Measurements from ENCODE around the gene TMC3.

TMC3 gene

GRCh38 chr15:81358248-81358647 lies 15.8 kb downstream of the TMC3 start:
- H3K4me1 ChIP-seq (ENCODE audit: insufficient read depth, low read length, severe bottlenecking): no peaks in the 10 kb centered on the region
- no peak overlapping the region for H3K4me3 ChIP-seq (ENCODE audit: low read depth, low read length, poor library complexity, severe bottlenecking)
- no peak for TF ChIP-seq EZH2 (IDR thresholded peaks at IDR 0.05; ENCODE audit: borderline replicate concordance, low read length)
- TF ChIP-seq, protein P1, sequence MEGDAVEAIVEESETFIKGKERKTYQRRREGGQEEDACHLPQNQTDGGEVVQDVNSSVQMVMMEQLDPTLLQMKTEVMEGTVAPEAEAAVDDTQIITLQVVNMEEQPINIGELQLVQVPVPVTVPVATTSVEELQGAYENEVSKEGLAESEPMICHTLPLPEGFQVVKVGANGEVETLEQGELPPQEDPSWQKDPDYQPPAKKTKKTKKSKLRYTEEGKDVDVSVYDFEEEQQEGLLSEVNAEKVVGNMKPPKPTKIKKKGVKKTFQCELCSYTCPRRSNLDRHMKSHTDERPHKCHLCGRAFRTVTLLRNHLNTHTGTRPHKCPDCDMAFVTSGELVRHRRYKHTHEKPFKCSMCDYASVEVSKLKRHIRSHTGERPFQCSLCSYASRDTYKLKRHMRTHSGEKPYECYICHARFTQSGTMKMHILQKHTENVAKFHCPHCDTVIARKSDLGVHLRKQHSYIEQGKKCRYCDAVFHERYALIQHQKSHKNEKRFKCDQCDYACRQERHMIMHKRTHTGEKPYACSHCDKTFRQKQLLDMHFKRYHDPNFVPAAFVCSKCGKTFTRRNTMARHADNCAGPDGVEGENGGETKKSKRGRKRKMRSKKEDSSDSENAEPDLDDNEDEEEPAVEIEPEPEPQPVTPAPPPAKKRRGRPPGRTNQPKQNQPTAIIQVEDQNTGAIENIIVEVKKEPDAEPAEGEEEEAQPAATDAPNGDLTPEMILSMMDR (IDR thresholded peaks at IDR 0.05; ENCODE audit: low read length): no peak
- H3K9ac ChIP-seq (ENCODE audit: low read length): no peak overlapping the region
- no peaks in the 10 kb centered on the region for H3F3A ChIP-seq (ENCODE audit: insufficient read depth, low read length)
- peaks cover 6% of the 10 kb centered on the region; the same call in 1 of the 2 replicates for H3K27me3 ChIP-seq (ENCODE audit: insufficient read depth, low read length)
- no peak overlapping the region for H2AFZ ChIP-seq (ENCODE audit: low read length)
- no peaks in the 10 kb centered on the region for H3K9me2 ChIP-seq (ENCODE audit: low read depth, low read length)
- H3K9me3 ChIP-seq (ENCODE audit: low read length): no peaks in the 10 kb centered on the region
- no peaks in the 10 kb centered on the region for H3K36me3 ChIP-seq (ENCODE audit: insufficient read depth, low read length)
- no peaks in the 10 kb centered on the region for H4K20me1 ChIP-seq (ENCODE audit: insufficient read depth, low read length)
- H3K27ac ChIP-seq (ENCODE audit: low read depth, low read length, poor library complexity, severe bottlenecking): no peak overlapping the region
- no peaks in the 10 kb centered on the region for H3K79me2 ChIP-seq (ENCODE audit: insufficient read depth, low read length)
- H3K4me2 ChIP-seq (ENCODE audit: low read length): no peak overlapping the region

DNA sequence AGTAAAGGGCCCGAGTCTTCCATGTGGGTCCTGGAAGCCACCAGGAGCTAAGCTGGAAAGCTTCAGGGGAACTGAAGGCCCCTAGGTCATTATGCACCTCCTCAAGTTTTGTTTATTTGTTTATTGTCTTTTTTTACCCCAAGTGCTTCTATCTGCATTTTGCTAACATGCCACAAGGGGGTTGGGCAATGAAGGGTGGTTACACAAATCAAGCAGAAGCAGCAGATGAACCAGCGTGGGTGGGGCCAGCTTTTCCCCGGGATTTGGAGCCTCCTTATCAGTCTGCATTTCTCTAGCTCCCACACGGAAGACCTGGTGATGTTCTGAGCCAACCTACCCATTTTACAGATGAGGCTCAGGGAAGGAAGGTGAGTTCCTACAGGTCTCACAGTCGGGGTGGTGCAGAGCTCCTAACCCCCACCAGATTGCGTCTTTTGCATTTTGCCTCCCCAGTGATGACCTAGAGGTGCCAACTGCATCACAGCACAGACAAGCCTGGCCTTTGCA lies 16.8 kb downstream of the TMC3 start:
- no peak for TF ChIP-seq EZH2 (IDR thresholded peaks at IDR 0.05; ENCODE audit: borderline replicate concordance, low read length)
- TF ChIP-seq, protein P1 (IDR thresholded peaks at IDR 0.05; ENCODE audit: low read length): no peak
- no peaks in the 10 kb centered on the region for H4K20me1 ChIP-seq (ENCODE audit: insufficient read depth, low read length)
- H3K4me3 ChIP-seq (ENCODE audit: low read depth, low read length, poor library complexity, severe bottlenecking): no peak overlapping the region
- no peak overlapping the region for H3K4me2 ChIP-seq (ENCODE audit: low read length)
- no peaks in the 10 kb centered on the region for H3K9me2 ChIP-seq (ENCODE audit: low read depth, low read length)
- no peak overlapping the region for H3K27ac ChIP-seq (ENCODE audit: low read depth, low read length, poor library complexity, severe bottlenecking)
- no peaks in the 10 kb centered on the region for H3K4me1 ChIP-seq (ENCODE audit: insufficient read depth, low read length, severe bottlenecking)
- H3K27me3 ChIP-seq (ENCODE audit: insufficient read depth, low read length): peaks cover 6% of the 10 kb centered on the region; the same call in 1 of the 2 replicates
- H3K36me3 ChIP-seq (ENCODE audit: insufficient read depth, low read length): no peaks in the 10 kb centered on the region
- no peak overlapping the region for H3K9ac ChIP-seq (ENCODE audit: low read length)
- H3K79me2 ChIP-seq (ENCODE audit: insufficient read depth, low read length): no peaks in the 10 kb centered on the region
- H2AFZ ChIP-seq (ENCODE audit: low read length): no peak overlapping the region
- no peaks in the 10 kb centered on the region for H3K9me3 ChIP-seq (ENCODE audit: low read length)
- H3F3A ChIP-seq (ENCODE audit: insufficient read depth, low read length): no peaks in the 10 kb centered on the region

- no peaks in the 10 kb centered on the region for H3K79me2 ChIP-seq (ENCODE audit: insufficient read depth, low read length)
- no peaks in the 10 kb centered on the region for H3F3A ChIP-seq (ENCODE audit: insufficient read depth, low read length)
- no peaks in the 10 kb centered on the region for H3K9me3 ChIP-seq (ENCODE audit: low read length)
- no peak overlapping the region for H2AFZ ChIP-seq (ENCODE audit: low read length)
- H3K27ac ChIP-seq (ENCODE audit: low read depth, low read length, poor library complexity, severe bottlenecking): no peak overlapping the region
- H3K4me1 ChIP-seq (ENCODE audit: insufficient read depth, low read length, severe bottlenecking): no peaks in the 10 kb centered on the region
- peaks cover 6% of the 10 kb centered on the region; the same call in 1 of the 2 replicates for H3K27me3 ChIP-seq (ENCODE audit: insufficient read depth, low read length)
- H3K9me2 ChIP-seq (ENCODE audit: low read depth, low read length): no peaks in the 10 kb centered on the region
- no peak overlapping the region for H3K9ac ChIP-seq (ENCODE audit: low read length)
- TF ChIP-seq, protein P1 (IDR thresholded peaks at IDR 0.05; ENCODE audit: low read length): no peak
- TF ChIP-seq EZH2 (IDR thresholded peaks at IDR 0.05; ENCODE audit: borderline replicate concordance, low read length): no peak
- H4K20me1 ChIP-seq (ENCODE audit: insufficient read depth, low read length): no peaks in the 10 kb centered on the region
- H3K4me3 ChIP-seq (ENCODE audit: low read depth, low read length, poor library complexity, severe bottlenecking): no peak overlapping the region
- no peaks in the 10 kb centered on the region for H3K36me3 ChIP-seq (ENCODE audit: insufficient read depth, low read length)
- H3K4me2 ChIP-seq (ENCODE audit: low read length): no peak overlapping the region
These were observed 17.8 kb downstream of the TMC3 start for GRCh38 chr15:81356252-81356651.
